Neural crest cell (in vitro differentiated cells): ENCODE measurements around the gene ITGB2. TPM values are rescaled to one million over a fixed set of nuclear protein-coding genes. Genes with fewer than 3 reads are reported as not detected.
A peak's percentile ranks its signal among the peaks of the same experiment; 100 is the strongest.

Experiments used
- DNase-seq: peaks from one replicate; pipeline ENCODE4 v3.0.0; 2021; ENCODE audit warnings: low read depth, mixed read lengths, low spot score
- H3K27ac Mint-ChIP-seq: one replicate; pipeline ENCODE4 v1.8.0; 2021; ENCODE audit warnings: mild to moderate bottlenecking, mixed read lengths; ENCODE audit not compliant: unreplicated experiment
- H3K27me3 Mint-ChIP-seq: 2 replicates; pipeline ENCODE4 v1.8.0; 2021; ENCODE audit warnings: low read depth, mild to moderate bottlenecking, mixed read lengths
- H3K36me3 Mint-ChIP-seq: 2 replicates; pipeline ENCODE4 v1.8.0; 2021; ENCODE audit warnings: low read depth, mild to moderate bottlenecking, mixed read lengths
- H3K4me1 Mint-ChIP-seq: 2 replicates; pipeline ENCODE4 v1.8.0; 2021; ENCODE audit warnings: mixed read lengths
- H3K4me3 Mint-ChIP-seq: one replicate; pipeline ENCODE4 v1.8.0; 2021; ENCODE audit warnings: mild to moderate bottlenecking, mixed read lengths
- H3K9me3 Mint-ChIP-seq: 2 replicates; pipeline ENCODE4 v1.8.0; 2021; ENCODE audit warnings: mixed read lengths
- total RNA-seq: library from RNA; stranded (reverse); gene quantifications from 2 replicates; pipeline ENCODE4 v1.2.1, GENCODE V29; 2021
- TF ChIP-seq, protein P1 (sequence below): fragments of 200-600 bp; sonication (generic); conservative IDR thresholded peaks from 2 replicates; pipeline ENCODE4 v1.5.0; 2021; ENCODE audit warnings: antibody characterized with exemption, mild to moderate bottlenecking

ITGB2 gene
- total RNA-seq, 1 donor from 2014 or later, result 0.89 TPM

DNA sequence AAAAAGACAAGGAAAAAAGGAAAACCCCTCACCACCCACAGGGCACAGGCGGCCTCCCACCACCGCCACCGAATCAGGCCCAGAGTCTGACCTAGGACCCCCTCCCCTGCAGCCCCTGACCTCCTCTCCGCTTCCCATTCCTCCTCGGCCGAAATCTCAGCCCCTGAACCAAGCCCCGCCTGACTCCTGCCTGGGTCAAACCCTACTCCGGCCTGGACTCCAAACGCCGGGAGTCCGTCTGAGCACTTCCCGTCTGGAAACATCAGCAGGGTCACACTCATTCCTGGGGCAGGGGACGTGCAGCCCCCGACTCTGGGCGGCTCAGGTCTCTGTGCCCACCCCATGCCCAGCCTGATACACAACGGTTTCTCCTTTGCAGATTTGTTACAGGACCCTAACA is 76.4 kb downstream of the ITGB2 start:
- DNase-seq, result no peak

DNA sequence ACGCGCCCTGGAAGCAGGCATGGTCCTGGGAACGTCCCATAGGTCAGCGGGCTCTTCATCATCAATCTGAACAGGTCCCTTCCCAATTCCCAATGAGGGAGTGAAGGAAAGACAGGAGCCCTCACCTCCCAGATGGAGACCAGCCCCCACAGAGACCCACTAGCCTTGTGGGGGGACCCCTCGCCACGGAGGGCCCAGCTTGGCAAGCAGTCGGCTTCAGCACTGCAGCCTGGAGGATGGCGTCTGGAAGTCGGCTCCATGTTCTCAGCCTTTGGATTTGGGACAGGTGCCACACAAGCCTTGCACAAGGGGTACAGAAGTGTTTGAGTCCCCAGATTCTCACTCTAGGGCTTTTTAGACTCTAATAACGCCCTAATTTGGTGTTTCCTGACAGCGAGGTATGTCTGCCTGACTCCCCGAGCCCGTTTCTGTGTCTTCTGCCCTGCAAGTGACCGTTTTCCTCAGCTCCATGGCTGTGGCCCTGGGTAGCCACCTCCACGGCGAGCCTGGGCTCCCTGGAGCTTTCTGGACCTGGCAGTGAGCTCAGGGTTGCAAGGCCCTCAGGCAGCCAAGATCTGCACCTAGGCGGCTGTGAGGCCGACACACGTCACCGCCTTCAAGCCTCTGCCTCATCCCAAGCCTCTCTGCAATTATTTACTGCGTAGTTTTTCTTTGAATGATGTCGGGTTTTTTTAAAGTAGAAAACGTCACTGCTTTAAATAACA is 77.8 kb downstream of the ITGB2 start:
- TF ChIP-seq, protein P1, sequence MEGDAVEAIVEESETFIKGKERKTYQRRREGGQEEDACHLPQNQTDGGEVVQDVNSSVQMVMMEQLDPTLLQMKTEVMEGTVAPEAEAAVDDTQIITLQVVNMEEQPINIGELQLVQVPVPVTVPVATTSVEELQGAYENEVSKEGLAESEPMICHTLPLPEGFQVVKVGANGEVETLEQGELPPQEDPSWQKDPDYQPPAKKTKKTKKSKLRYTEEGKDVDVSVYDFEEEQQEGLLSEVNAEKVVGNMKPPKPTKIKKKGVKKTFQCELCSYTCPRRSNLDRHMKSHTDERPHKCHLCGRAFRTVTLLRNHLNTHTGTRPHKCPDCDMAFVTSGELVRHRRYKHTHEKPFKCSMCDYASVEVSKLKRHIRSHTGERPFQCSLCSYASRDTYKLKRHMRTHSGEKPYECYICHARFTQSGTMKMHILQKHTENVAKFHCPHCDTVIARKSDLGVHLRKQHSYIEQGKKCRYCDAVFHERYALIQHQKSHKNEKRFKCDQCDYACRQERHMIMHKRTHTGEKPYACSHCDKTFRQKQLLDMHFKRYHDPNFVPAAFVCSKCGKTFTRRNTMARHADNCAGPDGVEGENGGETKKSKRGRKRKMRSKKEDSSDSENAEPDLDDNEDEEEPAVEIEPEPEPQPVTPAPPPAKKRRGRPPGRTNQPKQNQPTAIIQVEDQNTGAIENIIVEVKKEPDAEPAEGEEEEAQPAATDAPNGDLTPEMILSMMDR, result no peak
- H3K9me3 Mint-ChIP-seq, result no peaks in the 10 kb centered on the region
- no peaks in the 10 kb centered on the region for H3K36me3 Mint-ChIP-seq
- no peak overlapping the region for H3K27ac Mint-ChIP-seq
- no peak for DNase-seq
- H3K4me1 Mint-ChIP-seq, result peaks cover 13% of the 10 kb centered on the region
- H3K4me3 Mint-ChIP-seq, result no peak overlapping the region
- peaks cover 5% of the 10 kb centered on the region for H3K27me3 Mint-ChIP-seq

More for the DNA sequence above, 76.4 kb downstream of the ITGB2 start:
- Mint-ChIP-seq H3K4me1 (peaks cover 13% of the 10 kb centered on the region), H3K27me3 (peaks cover 5% of the 10 kb centered on the region), H3K36me3 (peaks cover 2% of the 10 kb centered on the region), H3K4me3 (peak overlapping the region; percentile 63), H3K9me3 (no peaks in the 10 kb centered on the region), H3K27ac (peak overlapping the region; percentile 27)
- TF ChIP-seq, protein P1, result no peak

DNA sequence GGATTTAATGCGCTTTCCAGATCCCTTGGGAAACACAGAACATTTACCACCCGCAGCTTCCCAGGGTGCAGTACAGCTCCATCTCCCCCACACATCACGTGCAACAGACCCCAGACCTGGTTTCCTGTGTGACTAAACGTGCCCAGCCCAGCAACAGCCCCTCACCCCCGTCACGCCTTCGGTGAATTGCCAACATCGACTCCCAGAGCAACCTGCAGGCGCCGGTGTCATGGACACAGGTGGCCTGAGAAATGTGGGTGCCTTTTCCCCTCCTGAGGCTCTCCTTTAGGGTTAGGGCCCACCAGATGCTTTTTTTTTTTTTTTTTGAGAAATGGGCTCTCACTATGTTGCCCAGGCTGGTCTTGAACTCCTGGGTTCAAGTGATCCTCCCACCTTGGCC is 78.6 kb downstream of the ITGB2 start:
- no peaks in the 10 kb centered on the region for H3K36me3 Mint-ChIP-seq
- no peak overlapping the region for H3K4me3 Mint-ChIP-seq
- no peak for DNase-seq
- TF ChIP-seq, protein P1, result no peak
- H3K4me1 Mint-ChIP-seq, result peaks cover 13% of the 10 kb centered on the region
- peaks cover 5% of the 10 kb centered on the region for H3K27me3 Mint-ChIP-seq
- H3K9me3 Mint-ChIP-seq, result no peaks in the 10 kb centered on the region
- H3K27ac Mint-ChIP-seq, result no peak overlapping the region

DNA sequence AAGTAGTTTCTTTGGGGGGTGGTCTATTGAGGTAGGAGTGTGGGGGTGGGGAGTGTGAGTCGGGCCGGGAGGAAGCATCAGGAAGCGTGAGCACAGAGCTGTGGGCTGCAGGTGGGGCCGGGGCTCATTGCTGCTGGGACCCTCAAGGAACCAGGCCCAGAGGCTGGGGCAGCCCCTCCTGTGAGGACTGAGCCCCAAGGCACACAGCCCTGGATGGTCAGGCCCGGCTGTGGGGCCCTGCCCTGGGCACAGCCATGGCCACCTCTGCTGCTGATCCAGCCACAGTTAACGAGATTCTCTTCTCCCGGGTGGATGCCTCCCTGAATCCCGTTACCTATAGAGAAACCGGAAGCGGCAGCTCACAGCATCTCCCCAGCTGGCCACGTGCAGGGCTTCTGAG is 79.9 kb downstream of the ITGB2 start:
- H3K27ac Mint-ChIP-seq, result no peak overlapping the region

DNA sequence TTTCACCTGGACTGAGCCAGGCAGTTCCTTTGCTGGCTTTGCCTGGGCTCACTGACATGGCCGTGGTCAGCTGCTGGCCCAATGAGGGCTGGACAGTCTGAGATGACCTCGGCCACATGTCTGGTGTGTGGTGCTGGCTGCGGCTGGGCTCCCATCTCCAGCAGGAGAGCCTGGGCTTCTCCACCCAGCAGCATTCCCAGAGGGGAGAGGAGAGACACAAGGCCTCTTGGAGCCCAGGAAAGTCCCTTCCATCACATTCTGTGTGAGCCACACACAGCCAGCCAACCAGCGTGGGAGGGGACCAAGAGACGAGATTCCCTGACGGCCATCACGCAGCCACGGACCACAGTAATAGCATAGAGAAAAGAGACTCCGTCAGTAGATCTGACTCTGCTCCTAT is 81.7 kb downstream of the ITGB2 start:
- H3K4me3 Mint-ChIP-seq, result no peak overlapping the region
- no peaks in the 10 kb centered on the region for H3K4me1 Mint-ChIP-seq
- no peaks in the 10 kb centered on the region for H3K27me3 Mint-ChIP-seq
- TF ChIP-seq, protein P1, result no peak
- H3K36me3 Mint-ChIP-seq, result no peaks in the 10 kb centered on the region
- no peak overlapping the region for H3K27ac Mint-ChIP-seq
- H3K9me3 Mint-ChIP-seq, result no peaks in the 10 kb centered on the region
- DNase-seq, result no peak

More for the DNA sequence above, 79.9 kb downstream of the ITGB2 start:
- Mint-ChIP-seq H3K27me3 (peaks cover 5% of the 10 kb centered on the region), H3K4me3 (no peak overlapping the region), H3K9me3 (no peaks in the 10 kb centered on the region), H3K36me3 (no peaks in the 10 kb centered on the region), H3K4me1 (peaks cover 5% of the 10 kb centered on the region)
- TF ChIP-seq, protein P1, result no peak
- no peak for DNase-seq
